Dedifferentiated amniotic fluid mesenchymal stem cell (primary cell): Measurements from ENCODE around the gene RAB43.
"Not testable (repeated sequence)": the region's sequence is repeated elsewhere in the genome, so short reads cannot be mapped to it uniquely, and the experiment has no call there.

Experiments used
- DNase-seq: peaks from one replicate; pipeline ENCODE4 v3.0.0-alpha.2; 2016; ENCODE audit errors: extremely low spot score

Gene RAB43

DNA sequence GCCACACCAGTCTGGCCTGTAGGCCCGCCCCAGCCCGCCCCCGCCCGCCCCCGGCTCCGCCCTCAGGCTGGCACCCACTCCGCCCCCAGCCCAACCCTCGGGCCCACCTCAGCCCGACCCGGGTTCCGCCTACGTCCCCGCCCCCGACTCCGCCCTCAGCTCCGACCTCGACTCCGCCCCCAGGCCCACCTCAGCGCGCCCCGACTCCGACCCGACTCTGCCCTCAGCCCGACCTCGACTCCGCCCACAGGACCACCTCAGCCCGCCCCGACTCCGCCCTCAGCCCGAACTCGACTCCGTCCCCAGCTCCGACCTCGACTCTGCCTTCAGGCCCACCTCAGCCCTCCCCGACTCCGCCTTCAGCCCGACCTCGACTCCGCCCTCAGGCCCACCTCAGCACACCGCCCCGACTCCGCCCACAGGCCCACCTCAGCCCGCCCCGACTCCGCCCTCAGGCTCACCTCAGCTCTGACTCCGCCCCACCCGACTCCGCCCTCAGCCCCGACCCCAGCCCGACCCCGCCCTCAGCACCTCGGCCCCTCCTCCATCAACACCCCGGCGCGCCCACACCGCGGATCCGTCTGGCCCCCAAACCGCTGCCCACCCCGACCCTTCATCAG, at the start of gene RAB43:
Gene RAB43, minus strand, starts transcription at position 13 of the 620 bp plus-strand sequence. CDS start 315 bp downstream, outside the sequence.
- peak; percentile 54 for DNase-seq

DNA sequence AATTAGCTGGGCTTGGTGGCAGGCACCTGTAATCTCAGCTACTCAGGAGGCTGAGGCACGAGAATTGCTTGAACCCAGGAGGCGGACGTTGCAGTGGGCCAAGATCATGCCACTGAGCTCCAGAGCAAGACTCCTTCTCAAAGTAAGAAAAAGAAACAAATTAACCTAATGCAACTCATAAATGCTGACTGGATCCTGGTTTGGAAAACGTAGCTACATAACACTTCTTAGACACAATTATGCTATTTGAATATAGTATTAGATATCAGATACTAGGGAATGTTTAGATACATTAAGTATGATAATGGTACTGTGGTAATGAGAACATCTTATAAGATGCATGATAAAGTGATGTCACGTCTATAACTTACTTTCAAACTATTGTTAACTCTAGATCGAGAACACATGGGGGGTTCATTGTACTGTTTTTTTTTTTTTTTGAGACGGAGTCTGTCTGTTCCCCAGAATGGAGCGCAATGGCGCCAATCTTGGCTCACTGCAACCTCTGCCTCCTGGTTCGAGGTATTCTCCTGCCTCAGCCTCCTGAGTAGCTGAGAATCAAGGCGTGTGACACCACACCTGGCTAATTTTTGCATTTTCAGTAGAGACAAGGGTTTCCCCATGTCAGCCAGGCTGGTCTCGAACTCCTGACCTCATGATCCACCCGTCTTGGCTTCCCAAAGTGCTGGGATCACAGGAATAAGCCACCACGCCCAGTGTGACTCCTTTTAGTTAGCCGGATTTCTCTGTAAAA, 45.2 kb upstream of the RAB43 start:
- DNase-seq: no peak

DNA sequence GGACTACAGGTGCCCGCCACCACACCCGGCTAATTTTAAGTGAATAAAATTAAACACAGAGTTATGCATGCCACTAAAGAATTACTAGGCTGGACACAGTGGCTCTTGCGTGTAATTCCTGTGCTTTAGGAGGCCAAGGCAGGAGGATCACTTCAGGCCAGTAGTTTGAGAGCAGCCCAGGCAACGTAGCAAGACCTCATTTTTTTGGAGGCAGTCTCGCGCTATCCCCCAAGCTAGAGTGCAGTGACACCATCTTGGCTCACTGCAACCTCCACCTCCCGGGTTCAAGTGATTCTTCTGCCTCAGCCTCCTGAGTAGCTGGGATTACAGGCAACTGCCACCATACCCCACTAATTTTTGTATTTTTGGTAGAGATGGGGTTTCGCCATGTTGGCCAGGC, 44.0 kb upstream of the RAB43 start:
- DNase-seq: not testable (repeated sequence)

DNA sequence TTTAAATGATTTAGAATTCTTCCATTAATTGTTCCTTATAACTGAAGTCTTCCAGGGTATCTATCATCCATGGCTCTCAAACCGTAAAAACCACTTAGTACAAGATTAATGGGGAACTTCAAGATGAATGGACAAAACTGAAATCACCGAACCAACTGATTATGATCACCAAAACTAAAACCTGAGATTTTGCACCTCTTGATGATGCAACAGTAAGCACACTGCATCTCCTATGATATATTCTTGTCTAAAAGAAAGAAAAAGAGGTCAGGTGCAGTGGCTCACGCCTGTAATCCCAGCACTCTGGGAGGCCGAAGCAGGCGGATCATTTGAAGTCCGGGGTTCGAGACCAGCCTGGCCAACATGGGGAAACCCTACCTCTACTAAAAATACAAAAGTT, 42.9 kb upstream of the RAB43 start:
- no peak for DNase-seq

DNA sequence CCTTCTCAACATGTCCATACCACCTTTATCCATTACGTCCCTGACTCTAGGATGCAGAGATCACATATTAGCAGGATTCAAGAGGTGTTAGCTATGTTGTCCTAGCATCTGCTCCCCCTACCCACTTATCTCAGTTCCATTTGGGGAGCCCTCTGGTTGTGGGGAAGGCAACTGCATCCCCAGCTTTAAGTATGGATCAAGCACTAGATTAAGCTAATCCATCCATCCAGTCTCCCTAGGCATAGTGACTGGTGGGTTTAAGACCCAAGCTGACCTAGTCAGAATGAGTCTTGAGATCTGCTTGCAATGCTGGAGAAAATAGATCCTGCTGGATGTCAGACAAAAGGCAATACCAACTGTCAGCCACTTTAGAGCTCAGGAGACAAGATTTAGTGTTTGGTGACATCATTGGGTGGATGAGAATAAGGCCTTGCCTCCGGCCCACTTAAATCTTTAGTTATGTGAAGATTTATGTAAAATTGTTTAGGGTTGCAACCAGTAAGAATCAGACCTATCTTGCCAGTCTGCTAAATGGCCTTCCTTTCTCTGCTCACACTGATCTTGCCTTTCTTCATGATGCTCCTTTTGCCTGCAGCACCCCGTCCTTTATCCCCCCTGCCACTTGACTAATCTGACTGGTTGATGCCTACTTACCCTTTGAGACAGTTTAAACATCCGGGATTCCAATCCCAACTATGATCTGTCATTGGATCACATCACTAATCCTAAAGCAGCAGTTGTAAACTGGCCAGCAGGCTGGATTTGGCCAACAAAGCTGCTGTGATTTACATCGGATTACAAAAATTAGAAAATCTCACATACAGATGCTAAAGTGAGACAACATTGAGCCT, 41.4 kb upstream of the RAB43 start:
- no peak for DNase-seq

DNA sequence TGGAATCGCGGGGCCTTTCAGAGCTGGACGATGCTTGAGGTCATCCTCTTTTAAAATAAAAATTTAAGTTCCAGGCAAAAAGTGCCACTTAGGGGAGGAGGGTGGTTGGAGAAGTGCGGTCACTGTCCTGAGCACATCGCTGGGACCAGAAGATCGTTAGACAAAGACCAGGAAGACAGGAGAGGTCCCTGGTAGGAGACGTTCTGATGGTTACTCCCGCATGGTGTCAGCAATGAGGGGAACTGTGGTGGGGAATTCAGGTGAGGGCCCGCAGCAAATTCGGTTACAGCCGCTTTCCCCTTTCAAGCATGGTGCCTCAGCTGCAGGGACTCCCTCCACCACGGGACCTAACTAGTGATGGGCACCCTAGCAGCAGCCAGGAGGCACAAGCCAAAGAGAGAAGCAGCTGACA, 40.3 kb upstream of the RAB43 start:
- DNase-seq: no peak

DNA sequence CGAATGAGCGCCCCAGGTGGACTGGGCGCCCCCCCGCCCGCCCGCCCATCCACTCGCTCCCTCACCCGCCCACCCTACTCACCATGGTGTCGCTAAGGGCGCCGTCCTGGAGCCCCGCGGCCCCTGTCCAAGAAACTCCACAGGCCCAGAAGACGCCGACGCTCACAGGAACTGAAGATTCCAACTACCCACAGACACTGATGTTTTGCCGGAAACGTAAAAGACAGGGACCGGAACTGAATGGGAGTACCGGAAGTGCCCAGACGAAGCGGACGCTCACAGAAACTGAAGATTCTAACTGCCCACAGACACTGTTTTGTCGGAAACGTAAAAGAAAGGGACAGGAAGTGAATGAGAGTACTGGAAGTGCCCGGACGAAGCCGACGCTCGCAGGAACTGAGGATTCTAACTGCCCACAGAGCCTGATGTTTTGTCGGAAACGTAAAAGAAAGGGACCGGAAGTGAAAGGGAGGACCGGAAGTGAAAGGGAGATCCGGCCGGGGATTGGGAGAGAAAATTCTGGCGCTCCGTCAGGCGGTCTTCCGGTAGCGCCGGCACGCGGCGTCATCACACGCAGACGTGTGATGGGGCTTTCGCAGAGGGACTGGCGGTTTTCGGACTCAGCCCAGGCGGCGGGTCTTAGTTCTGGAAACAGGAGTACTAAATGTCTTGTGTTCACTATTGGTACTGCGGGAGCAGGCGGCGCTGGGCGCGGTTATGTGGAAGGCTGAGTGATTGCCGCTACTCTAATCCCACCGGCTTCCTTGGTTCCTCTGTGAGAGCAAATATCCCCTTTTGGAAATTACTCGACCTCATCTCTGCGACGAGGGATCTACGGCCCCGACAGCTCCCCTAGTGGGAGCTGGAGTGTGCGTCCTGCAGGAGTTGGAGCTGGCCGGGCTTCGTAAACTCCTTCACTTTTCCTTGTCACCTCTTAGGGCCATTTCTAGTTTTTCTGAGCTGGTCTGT, 39.6 kb upstream of the RAB43 start, which contains the start of gene ISY1:
Gene ISY1, minus strand, starts transcription at position 173 of the 969 bp plus-strand sequence. Its CDS starts 88 bp downstream, at position 85.
- DNase-seq: peak; percentile 94

DNA sequence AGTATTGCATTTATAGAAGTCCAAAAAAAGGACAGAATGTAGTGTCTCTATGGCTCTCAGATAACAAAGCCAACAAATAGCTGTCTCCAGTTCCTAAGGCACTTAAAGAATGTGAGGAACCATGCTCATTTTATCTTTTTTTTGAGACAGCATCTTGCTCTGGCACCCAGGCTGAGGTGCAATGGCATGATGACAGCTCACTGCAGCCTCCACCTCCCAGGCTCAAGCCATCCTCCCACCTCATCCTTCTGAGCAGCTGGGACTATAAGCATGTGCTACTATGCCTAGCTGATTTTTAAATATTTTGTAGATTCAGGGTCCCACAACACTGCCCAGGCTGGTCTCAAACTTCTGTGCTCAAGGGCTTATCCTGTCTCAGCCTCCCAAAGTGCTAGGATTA, 23.2 kb upstream of the RAB43 start:
- no peak for DNase-seq

DNA sequence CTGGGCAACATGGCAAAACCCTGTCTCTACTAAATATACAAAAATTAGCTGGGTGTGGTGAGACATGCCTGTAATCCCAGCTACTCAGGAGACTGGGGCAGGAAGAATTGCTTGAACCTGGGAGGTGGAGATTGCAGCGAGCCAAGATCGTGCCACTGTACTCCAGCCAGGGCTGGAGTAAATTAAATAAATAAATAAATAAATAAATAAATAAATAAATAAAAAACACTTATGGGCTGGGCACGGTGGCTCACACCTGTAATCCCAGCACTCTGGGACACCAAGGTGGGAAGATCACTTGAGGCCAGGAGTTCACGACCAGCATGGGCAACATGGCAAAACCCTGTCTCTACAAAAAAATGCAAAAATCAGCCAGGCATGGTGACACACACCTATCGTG, 19.4 kb upstream of the RAB43 start:
- not testable (repeated sequence) for DNase-seq

DNA sequence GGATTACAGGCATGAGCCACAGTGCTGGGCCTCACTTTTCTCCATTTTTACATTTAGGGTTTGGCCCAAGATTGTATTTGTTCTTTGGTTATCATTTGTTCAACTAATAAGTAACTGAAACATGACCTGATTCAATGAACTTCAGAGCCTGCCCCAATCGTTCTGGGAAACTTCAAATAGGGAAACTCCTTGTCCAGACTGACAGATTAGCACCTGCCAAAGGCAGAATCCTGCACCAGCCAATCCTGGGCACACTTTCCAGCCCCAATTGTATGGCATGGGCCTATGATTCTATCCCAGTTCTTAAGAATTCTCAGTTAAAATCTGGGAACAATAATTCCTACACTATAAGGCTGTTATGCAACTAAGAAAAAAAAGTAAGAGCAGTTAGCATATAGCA, 18.3 kb upstream of the RAB43 start:
- DNase-seq: no peak

DNA sequence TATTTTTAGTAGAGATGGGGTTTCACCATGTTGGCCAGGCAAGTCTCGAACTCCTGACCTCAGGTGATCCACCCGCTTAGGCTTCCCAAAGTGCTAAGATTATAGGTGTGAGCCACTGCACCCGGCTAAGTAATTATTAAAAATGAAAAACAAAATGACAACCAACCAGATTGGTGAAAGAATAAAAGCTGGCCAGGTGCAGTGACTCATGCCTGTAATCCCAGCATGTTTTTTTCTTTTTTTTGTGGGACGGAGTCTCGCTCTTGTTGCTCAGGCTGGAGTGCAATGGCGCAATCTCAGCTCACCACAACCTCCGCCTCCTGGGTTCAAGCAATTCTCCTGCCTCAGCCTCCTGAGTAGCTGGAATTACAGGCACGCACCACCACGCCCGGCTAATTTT, 14.7 kb upstream of the RAB43 start:
- DNase-seq: not testable (repeated sequence)

DNA sequence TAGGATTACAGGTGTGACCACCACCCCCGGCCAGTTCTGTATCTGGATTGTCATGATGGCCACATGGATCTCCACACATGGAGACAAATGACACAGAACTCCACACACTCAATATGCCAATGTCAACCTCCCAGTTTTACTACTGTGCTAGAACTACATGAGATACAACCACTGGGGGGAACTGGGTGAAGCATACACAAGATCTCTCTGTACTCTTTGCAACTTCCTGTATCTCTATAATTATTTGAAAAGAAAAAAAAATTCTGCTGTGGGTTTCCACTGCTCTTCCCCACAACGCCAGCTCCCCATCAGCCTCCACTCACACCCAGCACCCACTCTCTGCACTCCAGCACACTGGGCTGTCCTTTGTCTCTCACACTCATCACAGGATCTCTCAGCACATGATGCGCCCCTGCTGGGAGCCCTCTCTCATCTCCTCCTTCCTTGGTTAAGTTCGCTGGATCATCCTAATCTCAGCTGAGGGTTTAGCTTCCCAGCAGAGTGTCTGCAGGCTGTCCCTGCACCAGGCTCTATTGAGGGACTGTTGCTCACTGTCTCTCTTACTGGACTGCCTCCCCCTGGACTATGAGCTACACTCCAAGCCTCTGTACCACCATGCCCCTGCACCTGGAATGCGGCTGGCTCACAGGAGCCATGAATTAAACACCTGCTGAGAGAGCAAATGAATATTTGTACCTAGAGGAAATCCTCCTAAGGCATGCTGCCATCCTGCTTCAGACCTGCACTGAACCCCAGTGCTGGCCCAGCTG, 10.7 kb upstream of the RAB43 start:
- no peak for DNase-seq

DNA sequence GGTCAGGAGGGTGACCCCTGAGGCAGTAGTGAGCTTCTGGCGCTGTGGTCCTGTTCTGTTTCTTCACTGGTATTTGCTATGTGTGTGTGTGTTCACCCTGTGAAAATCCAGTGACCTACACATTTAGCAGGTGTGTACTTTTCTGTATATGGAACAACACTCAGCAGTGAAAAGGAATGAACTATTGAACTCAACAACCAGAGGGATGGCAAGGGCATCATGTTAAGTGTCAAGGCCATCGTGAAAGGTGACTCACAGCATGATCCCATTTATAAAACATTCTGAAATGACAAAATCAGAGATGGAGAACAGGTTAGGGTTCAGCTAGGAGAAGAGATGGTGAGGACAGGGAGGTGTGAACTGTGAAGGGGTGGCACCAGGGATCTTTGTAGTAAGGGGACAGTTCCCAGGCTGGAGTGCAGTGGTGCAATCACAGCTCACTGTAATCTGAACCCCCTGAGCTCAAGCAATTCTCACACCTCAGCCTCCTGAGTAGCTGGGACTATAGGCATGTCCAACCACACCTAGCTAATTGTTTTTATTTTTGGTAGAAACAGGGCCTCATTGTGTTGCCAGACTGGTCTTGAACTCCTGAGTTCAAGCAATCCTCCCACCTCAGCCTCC, 10.0 kb upstream of the RAB43 start:
- no peak for DNase-seq

DNA sequence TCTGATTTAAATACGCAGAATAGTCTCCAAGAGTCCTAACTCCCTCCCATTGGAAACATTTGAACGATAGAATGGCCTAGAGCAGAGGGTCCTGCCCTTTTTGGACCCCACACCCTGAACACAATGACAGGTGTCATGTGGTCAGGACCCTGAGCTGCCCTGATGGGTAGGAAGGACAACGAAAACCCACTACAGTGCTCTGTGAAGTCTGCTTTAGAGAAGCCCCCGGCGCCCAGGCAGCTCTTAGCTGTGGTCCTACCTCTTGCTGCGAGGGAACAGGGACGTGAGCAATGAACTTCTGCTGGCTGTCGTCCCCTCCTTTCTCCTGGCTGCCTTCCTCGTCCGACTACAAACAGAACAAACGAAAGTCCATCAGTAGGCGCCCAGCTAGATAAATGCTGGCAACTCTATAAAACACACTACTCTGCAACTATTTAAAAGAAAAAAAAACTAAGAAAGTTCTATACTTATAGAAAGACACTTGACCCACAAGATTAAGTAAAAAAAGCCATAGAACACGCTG, 8.7 kb upstream of the RAB43 start:
- no peak for DNase-seq

DNA sequence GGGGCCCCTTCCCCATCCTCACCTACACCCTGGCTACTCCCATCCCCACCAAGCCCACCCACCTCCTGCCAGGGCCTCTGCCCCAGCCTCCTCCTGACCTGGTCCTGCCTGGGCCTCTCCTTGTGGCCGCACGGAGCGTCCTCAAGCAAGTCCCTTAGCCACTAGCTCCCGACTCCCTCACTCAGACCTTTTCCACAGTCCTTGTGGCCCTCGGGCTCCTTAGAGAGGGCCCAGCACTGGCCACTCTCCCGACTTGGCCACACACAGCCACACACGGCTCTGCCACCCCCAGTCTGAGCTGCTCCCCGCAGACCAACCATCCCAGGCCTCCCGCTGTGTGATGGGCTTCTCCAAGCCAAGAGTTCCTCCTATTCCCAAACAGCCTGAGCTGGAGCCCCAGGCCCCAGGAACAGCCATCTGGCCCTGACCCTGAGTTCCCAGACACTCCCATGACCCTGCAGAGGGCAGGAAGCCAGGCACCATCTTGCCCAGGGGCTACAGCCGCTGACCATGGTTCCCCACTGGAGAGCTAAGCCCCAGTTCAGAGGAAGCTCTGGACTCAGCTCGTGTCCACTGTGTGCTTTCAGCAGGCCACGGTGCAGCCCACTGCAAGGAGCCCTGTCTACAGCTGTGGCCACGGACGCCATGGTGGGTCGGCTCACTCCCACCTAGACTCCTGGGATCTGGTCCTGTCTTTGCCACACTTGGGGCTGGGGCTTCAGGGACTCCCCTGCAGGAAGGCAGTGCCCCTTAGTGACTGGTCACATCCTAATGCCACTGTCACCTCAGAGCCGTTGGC, 7.0 kb upstream of the RAB43 start:
- no peak for DNase-seq

DNA sequence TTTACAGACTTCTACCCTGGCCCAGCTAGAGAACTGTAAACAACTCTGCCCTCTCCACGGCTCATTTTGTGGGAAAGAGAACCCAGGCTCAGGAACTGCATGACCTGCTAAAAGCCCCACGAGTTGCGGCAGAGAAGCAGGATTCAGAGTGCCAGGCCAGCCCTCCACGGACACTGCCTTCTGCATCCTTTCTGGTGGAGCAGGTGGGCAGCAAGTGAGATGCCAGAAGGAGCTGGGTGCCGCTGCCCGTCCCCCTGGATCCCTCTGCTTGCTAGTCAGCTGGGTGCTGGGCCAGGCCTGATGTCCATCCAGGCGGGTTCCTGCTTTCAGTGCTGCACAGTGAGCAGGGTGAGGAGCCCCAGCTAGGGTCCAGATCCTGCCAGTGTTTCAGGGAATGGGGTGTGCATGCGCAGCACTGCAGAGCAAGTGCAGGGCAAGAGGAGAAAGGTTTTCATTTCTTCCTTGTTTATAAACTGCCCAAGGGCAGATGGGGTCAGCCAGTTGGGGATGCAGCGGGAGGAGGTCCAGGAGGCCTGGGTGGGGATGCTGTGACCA, 5.2 kb upstream of the RAB43 start:
- DNase-seq: no peak

DNA sequence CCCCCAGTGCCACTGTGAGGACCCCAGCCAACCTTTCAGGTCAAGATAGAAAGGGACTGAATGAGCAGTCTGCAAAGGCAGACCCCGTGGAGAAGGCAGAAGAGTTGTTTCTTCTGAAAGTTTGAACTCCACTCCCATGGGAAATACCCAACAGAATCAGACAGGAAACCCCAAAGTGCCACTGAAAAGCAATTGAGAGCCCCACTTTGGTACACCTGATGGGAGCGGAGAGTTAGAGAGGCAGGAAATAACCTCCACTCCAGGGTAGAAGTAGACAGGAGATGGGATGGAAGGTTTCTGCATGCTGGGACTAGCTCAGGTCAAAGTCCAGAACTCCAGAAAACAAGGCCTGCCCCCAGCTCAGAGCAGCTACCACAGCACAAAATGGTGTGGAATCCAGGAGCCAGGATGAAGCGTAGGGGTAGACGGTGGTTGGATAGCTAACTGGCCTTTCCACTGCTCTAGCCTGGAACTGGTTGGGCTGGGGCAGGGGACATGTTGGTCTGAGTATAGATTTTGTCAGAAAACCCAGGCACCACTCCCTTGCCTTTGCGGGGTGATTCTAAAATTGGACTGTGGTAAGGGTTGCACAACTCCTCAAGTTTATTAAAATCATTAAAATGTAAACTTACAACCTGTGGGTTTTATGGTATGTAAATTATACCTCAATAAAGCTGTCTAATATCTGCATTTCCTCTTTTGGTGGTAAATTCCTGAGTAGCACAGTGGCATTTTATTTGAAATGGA, 1.9 kb upstream of the RAB43 start:
- no peak for DNase-seq
